Tibial nerve (tissue), 4 donors: ENCODE results near the gene LRRC10. TPM values are rescaled to one million over a fixed set of nuclear protein-coding genes. Genes with fewer than 3 reads are reported as not detected.

Experiments used
- DNase-seq, 2 donors: peaks; one replicate each; pipeline ENCODE4 v3.0.0-alpha.2; 2019; ENCODE audit warnings: low spot score in 2 of 2
- H3K27ac ChIP-seq, 4 donors: fragments of 200-600 bp; sonication (generic) in 3 of 4; one replicate each; pipeline ENCODE4 v1.5.1; 2017 to 2019; ENCODE audit warnings: mild to moderate bottlenecking in 1 of 4
- H3K27me3 ChIP-seq, 2 donors: fragments of 200-600 bp; sonication (generic) in 1 of 2; one replicate each; pipeline versions ENCODE4 v1.5.1 to v1.6.0; 2017 to 2019
- H3K36me3 ChIP-seq, 3 donors: fragments of 200-600 bp; sonication (generic); one replicate each; pipeline ENCODE4 v1.5.1; 2018 to 2019
- H3K4me1 ChIP-seq, 4 donors: fragments of 200-600 bp; sonication (generic) in 3 of 4; one replicate each; pipeline ENCODE4 v1.5.1; 2017 to 2019
- H3K4me3 ChIP-seq, 4 donors: fragments of 200-600 bp; sonication (generic) in 3 of 4; one replicate each; pipeline ENCODE4 v1.5.1; 2017 to 2019; ENCODE audit warnings: mild to moderate bottlenecking in 1 of 4, moderate library complexity in 1 of 4
- H3K9me3 ChIP-seq, 4 donors: fragments of 200-600 bp; sonication (generic) in 3 of 4; one replicate each; pipeline ENCODE4 v1.5.1; 2017 to 2019
- CTCF ChIP-seq, 5 experiments: fragments of 200-600 bp in 3 of 5; fragments of 450-650 bp in 2 of 5; sonication (generic) in 3 of 5; IDR thresholded peaks; one replicate each; pipeline ENCODE4 v1.5.1; 2016 to 2019; ENCODE audit warnings: antibody characterized with exemption in 5 of 5, mild to moderate bottlenecking in 3 of 5, moderate library complexity in 2 of 5
- EP300 ChIP-seq, 2 donors: sonication (generic); formaldehyde crosslinking; IDR thresholded peaks; one replicate each; pipeline ENCODE4 v1.6.1; 2017; ENCODE audit warnings: antibody characterized with exemption in 2 of 2, mild to moderate bottlenecking in 1 of 2
- POLR2A ChIP-seq, 2 donors: fragments of 450-650 bp; IDR thresholded peaks; one replicate each; pipeline ENCODE4 v1.6.1; 2017; ENCODE audit warnings: antibody characterized with exemption in 2 of 2, mild to moderate bottlenecking in 2 of 2, moderate library complexity in 2 of 2
- WGBS, 2 donors: methylation state at CpG; one replicate each; pipeline ENCODE4 v1.1.5; 2018; 5-methylcytosine and 5-hydroxymethylcytosine counted together
- total RNA-seq, 4 donors: library from RNA; depleted of rRNA; stranded (reverse); fragments of >200 nt; gene quantifications; one replicate each; pipeline ENCODE4 v1.1.0, GENCODE V29; 2016

The LRRC10 gene
- total RNA-seq, 4 donors from 2014 or later, result not detected

DNA sequence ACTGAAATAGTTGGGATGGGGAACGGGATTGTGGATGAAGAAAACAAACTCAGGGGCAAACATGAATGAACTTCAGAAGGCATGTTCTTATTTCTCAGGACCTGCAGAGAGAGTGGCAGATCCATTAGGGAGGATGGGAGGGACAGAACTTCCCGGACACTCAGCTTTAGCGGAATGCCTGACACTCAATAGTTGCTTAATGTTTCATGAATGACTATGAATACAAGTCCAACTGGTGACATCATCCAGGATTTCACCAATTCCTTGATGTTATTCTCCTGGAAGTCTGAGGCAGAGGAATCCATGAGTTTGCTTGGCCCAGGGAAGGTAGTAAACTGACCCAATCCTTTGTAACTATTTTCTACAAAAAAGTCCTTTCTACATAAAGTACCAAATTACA, 37.8 kb upstream of the LRRC10 start:
- WGBS, 2 donors, result 71 to 74% methylated on average over 3 of the region's 3 CpGs
- DNase-seq, result no peak
- Histone ChIP-seq H3K36me3 (no peaks in the 10 kb centered on the region), H3K4me3 (no peak overlapping the region), H3K9me3 (no peaks in the 10 kb centered on the region), H3K4me1 (no peaks in the 10 kb centered on the region), H3K27ac (no peak overlapping the region), H3K27me3 (no peaks in the 10 kb centered on the region)
- TF ChIP-seq EP300 (IDR thresholded peaks at IDR 0.05), result no peak
- TF ChIP-seq POLR2A (IDR thresholded peaks at IDR 0.05), result no peak
- no peak for TF ChIP-seq CTCF (IDR thresholded peaks at IDR 0.05)

- TF ChIP-seq POLR2A (IDR thresholded peaks at IDR 0.05) (no peak), CTCF (IDR thresholded peaks at IDR 0.05) (no peak), EP300 (IDR thresholded peaks at IDR 0.05) (no peak)
- H3K36me3 ChIP-seq, result no peaks in the 10 kb centered on the region
- no peaks in the 10 kb centered on the region for H3K4me1 ChIP-seq
Measured at GRCh38 chr12:69647178-69647577, 36.5 kb upstream of the LRRC10 start.

DNA sequence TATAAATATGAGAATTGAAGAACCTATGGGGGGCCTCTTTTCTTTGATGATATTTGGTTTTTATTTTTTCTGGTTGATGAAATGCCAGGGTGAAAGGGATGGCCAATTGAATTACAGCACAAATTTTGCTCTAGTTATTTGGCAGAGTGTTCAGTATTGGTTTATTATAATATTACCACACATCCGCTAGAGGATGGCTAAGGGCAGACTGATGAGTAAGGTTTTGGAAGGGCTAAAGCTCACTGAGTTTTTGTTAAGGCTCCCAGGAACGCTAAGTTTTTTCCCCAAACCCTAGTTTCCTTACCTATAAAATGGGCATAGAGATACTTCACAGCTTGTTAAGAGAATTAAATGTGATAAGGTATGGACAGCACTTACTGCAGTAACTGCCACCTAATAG, 34.3 kb upstream of the LRRC10 start:
- no peak for DNase-seq
- WGBS, 2 donors, result 78 to 90% methylated on average over 2 of the region's 2 CpGs
- no peak overlapping the region for H3K27ac ChIP-seq
- no peaks in the 10 kb centered on the region for H3K36me3 ChIP-seq
- H3K4me3 ChIP-seq, result no peak overlapping the region
- TF ChIP-seq CTCF (IDR thresholded peaks at IDR 0.05), result no peak
- TF ChIP-seq POLR2A (IDR thresholded peaks at IDR 0.05), result no peak
- no peak for TF ChIP-seq EP300 (IDR thresholded peaks at IDR 0.05)
- H3K27me3 ChIP-seq, result no peaks in the 10 kb centered on the region
- no peaks in the 10 kb centered on the region for H3K9me3 ChIP-seq
- H3K4me1 ChIP-seq, result no peaks in the 10 kb centered on the region

More at GRCh38 chr12:69647178-69647577, 36.5 kb upstream of the LRRC10 start:
- Histone ChIP-seq H3K9me3 (no peaks in the 10 kb centered on the region), H3K4me3 (no peak overlapping the region), H3K27me3 (no peaks in the 10 kb centered on the region), H3K27ac (no peak overlapping the region)
- WGBS, 2 donors, result 62 to 73% methylated on average over 4 of the region's 4 CpGs
- DNase-seq, result no peak

DNA sequence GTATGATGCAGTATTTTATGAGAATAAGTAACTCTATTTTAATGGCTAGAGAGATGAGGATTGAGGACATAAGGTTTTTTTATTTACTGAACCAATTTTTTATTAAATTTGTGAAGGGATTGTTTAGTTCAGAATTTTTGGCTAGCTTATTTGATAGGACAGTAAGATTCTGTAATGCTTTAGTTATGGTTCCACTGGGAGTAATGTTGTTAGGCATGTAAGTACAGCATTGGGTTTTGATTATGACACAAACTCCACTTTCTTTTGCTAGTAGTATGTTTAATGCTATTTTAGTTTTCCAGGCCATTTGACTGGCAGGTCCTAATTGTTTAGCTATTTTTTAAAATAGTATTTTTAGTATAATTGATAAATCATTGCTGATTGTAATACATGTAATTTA, 33.8 kb upstream of the LRRC10 start:
- Histone ChIP-seq H3K9me3 (no peaks in the 10 kb centered on the region), H3K27ac (no peak overlapping the region), H3K4me3 (no peak overlapping the region), H3K36me3 (no peaks in the 10 kb centered on the region), H3K27me3 (no peaks in the 10 kb centered on the region), H3K4me1 (no peaks in the 10 kb centered on the region)
- no peak for TF ChIP-seq EP300 (IDR thresholded peaks at IDR 0.05)
- TF ChIP-seq CTCF (IDR thresholded peaks at IDR 0.05), result no peak
- no peak for TF ChIP-seq POLR2A (IDR thresholded peaks at IDR 0.05)
- no peak for DNase-seq

DNA sequence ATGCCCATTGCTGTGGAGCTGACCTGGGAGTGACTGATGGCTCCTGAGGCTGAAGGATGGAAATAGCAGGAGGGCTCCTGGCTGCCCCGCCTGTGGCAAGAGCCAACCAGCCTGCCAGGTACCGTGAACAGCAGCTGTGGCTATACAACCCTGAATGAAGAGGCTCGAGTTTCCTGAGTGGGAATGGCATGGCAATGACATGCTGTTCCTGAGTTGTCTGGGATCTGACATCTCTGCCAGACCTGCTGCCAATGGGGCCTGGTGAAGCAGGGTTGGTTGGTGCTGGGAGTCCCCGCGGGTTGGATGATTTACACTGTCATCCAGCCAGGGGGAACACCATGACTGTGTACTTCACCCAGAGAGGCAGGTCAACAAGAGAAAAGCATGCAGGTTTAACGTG, 31.8 kb upstream of the LRRC10 start:
- H3K9me3 ChIP-seq, result no peaks in the 10 kb centered on the region
- no peaks in the 10 kb centered on the region for H3K27me3 ChIP-seq
- WGBS, 2 donors, result 76 to 93% methylated on average over 5 to 6 of the region's 6 CpGs

DNA sequence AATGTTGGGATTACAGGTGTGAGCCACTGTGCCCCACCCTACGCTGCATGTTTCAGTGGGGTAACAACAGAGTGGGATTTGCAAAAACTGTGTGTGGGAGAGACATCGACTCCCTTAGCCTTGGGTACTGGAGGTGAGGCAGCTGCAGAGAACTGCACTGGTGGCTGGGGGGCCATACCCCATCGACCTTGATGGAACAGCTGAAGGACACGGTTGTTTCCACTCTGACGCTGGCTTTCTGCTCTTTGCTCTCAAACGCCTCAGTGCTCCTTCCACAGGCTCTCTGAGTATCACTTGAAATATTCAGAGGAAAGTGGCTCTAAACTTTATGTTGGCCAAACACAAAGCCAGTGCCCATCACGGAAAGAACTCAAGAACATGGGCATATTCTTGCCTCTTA, 30.8 kb upstream of the LRRC10 start:
- TF ChIP-seq POLR2A (IDR thresholded peaks at IDR 0.05), result no peak
- TF ChIP-seq EP300 (IDR thresholded peaks at IDR 0.05), result no peak
- TF ChIP-seq CTCF (IDR thresholded peaks at IDR 0.05), result no peak
- no peak for DNase-seq
- no peaks in the 10 kb centered on the region for H3K27me3 ChIP-seq
- no peaks in the 10 kb centered on the region for H3K4me1 ChIP-seq
- 89 to 90% methylated on average over 7 of the region's 7 CpGs for WGBS, 2 donors
- H3K9me3 ChIP-seq, result no peaks in the 10 kb centered on the region
- no peaks in the 10 kb centered on the region for H3K36me3 ChIP-seq
- H3K27ac ChIP-seq, result no peak overlapping the region
- H3K4me3 ChIP-seq, result no peak overlapping the region

More for the DNA sequence above, 31.8 kb upstream of the LRRC10 start:
- Histone ChIP-seq H3K36me3 (no peaks in the 10 kb centered on the region), H3K4me1 (no peaks in the 10 kb centered on the region), H3K4me3 (no peak overlapping the region), H3K27ac (no peak overlapping the region)
- DNase-seq, result no peak
- TF ChIP-seq POLR2A (IDR thresholded peaks at IDR 0.05) (no peak), EP300 (IDR thresholded peaks at IDR 0.05) (no peak)
